ENCODE data around the gene KLK5.
"Not testable (repeated sequence)": the region's sequence is repeated elsewhere in the genome, so short reads cannot be mapped to it uniquely, and the experiment has no call there.

KLK5 gene

GRCh38 chr19:50952910-50953309, at the start of gene KLK5:
Gene KLK5 (minus strand): TSS chr19:50953038. CDS start chr19:50952657, 381 bp downstream.
- DNase-seq = peak; percentile 89

- DNase-seq = no peak
Observed at GRCh38 chr19:51002089-51002532, 49.3 kb upstream of the KLK5 start.

GRCh38 chr19:51001515-51001914, 48.7 kb upstream of the KLK5 start, which contains the start of gene KLK8:
Gene KLK8 (minus strand): TSS chr19:51001604. CDS start chr19:51001167, 437 bp downstream.
- peak; percentile 68 for DNase-seq

- no peak for DNase-seq
Observed at GRCh38 chr19:51000981-51001380, 48.1 kb upstream of the KLK5 start.

- no peak for DNase-seq
Observed at GRCh38 chr19:51000426-51000825, 47.6 kb upstream of the KLK5 start.

GRCh38 chr19:50998686-50999085, 45.8 kb upstream of the KLK5 start:
- no peak for DNase-seq

- no peak for DNase-seq
Observed at GRCh38 chr19:50998061-50998460, 45.2 kb upstream of the KLK5 start.

GRCh38 chr19:50994129-50994528, 41.3 kb upstream of the KLK5 start:
- no peak for DNase-seq

GRCh38 chr19:50992666-50993035, 39.8 kb upstream of the KLK5 start:
- DNase-seq = peak; percentile 71

GRCh38 chr19:50984416-50984815, 31.6 kb upstream of the KLK5 start:
- DNase-seq = not testable (repeated sequence)

- peak; percentile 58 for DNase-seq
Observed at GRCh38 chr19:50983625-50984292, 30.9 kb upstream of the KLK5 start, which contains the start of gene KLK7. Gene KLK7 (minus strand): TSS chr19:50983917. CDS start chr19:50982399, 1,518 bp downstream.

- no peak for DNase-seq
Observed at GRCh38 chr19:50982186-50982585, 29.3 kb upstream of the KLK5 start.

GRCh38 chr19:50981587-50982146, 28.8 kb upstream of the KLK5 start:
- DNase-seq = no peak

GRCh38 chr19:50980208-50980607, 27.4 kb upstream of the KLK5 start:
- DNase-seq = no peak

- no peak for DNase-seq
Observed at GRCh38 chr19:50979758-50980157, 26.9 kb upstream of the KLK5 start.

- no peak for DNase-seq
Observed at GRCh38 chr19:50978772-50979390, 26.0 kb upstream of the KLK5 start.

- DNase-seq = no peak
Observed at GRCh38 chr19:50977626-50978025, 24.8 kb upstream of the KLK5 start.

- DNase-seq = peak; percentile 78
Observed at GRCh38 chr19:50975766-50976165, 22.9 kb upstream of the KLK5 start.

- no peak for DNase-seq
Observed at GRCh38 chr19:50974702-50975556, 22.1 kb upstream of the KLK5 start.

- no peak for DNase-seq
Observed at GRCh38 chr19:50972795-50973376, 20.0 kb upstream of the KLK5 start.

- DNase-seq = not testable (repeated sequence)
Observed at GRCh38 chr19:50969810-50970209, 17.0 kb upstream of the KLK5 start.

GRCh38 chr19:50969413-50969760, 16.5 kb upstream of the KLK5 start, which contains the start of gene KLK6:
Gene KLK6 (minus strand): TSS chr19:50969591. CDS start chr19:50968104, 1,487 bp downstream.
- DNase-seq = no peak
